ENCODE data around the gene AFG1L.

DNA sequence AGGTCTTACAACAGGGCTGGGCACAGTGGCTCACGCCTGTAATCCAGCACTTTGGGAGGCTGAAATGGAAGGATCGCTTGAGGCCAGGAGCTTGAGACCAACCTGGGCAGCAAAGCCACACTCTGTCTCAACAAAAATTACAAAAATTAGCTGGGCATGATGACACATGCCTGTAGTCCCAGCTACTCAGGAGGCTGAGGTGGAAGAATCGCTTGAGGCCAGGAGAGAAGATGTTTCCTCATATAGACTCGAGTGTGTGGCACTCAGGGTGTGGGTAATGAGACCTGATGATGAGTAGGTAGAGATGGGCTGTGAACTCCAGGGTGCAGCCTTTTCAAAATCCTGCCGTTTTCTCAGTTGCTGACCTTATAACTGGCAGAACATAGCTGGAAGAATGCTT, 140.5 kb downstream of the AFG1L start:
- TF ChIP-seq, protein P1, sequence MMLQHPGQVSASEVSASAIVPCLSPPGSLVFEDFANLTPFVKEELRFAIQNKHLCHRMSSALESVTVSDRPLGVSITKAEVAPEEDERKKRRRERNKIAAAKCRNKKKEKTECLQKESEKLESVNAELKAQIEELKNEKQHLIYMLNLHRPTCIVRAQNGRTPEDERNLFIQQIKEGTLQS (CRISPR knock-in tag; conservative IDR thresholded peaks at IDR 0.05): no peak
- TF ChIP-seq, protein P2, sequence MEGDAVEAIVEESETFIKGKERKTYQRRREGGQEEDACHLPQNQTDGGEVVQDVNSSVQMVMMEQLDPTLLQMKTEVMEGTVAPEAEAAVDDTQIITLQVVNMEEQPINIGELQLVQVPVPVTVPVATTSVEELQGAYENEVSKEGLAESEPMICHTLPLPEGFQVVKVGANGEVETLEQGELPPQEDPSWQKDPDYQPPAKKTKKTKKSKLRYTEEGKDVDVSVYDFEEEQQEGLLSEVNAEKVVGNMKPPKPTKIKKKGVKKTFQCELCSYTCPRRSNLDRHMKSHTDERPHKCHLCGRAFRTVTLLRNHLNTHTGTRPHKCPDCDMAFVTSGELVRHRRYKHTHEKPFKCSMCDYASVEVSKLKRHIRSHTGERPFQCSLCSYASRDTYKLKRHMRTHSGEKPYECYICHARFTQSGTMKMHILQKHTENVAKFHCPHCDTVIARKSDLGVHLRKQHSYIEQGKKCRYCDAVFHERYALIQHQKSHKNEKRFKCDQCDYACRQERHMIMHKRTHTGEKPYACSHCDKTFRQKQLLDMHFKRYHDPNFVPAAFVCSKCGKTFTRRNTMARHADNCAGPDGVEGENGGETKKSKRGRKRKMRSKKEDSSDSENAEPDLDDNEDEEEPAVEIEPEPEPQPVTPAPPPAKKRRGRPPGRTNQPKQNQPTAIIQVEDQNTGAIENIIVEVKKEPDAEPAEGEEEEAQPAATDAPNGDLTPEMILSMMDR (IDR thresholded peaks at IDR 0.05): no peak
- TF ChIP-seq, protein P3, sequence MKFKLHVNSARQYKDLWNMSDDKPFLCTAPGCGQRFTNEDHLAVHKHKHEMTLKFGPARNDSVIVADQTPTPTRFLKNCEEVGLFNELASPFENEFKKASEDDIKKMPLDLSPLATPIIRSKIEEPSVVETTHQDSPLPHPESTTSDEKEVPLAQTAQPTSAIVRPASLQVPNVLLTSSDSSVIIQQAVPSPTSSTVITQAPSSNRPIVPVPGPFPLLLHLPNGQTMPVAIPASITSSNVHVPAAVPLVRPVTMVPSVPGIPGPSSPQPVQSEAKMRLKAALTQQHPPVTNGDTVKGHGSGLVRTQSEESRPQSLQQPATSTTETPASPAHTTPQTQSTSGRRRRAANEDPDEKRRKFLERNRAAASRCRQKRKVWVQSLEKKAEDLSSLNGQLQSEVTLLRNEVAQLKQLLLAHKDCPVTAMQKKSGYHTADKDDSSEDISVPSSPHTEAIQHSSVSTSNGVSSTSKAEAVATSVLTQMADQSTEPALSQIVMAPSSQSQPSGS (CRISPR knock-in tag; IDR thresholded peaks at IDR 0.05; ENCODE audit: borderline replicate concordance, low read depth): no peak
- TF ChIP-seq NFYB (CRISPR knock-in tag; conservative IDR thresholded peaks at IDR 0.05; ENCODE audit: low read depth) (no peak), SMAD4 (CRISPR knock-in tag; IDR thresholded peaks at IDR 0.05) (no peak)
